HG02870 (cell line): ENCODE results near the gene MLN.

Experiments
- ATAC-seq: cut with Tn5 transposase; IDR thresholded peaks from one replicate; pipeline ENCODE4 v1.9.1; 2021; ENCODE audit warnings: mild to moderate bottlenecking, moderate library complexity; ENCODE audit not compliant: unreplicated experiment

The MLN gene

DNA sequence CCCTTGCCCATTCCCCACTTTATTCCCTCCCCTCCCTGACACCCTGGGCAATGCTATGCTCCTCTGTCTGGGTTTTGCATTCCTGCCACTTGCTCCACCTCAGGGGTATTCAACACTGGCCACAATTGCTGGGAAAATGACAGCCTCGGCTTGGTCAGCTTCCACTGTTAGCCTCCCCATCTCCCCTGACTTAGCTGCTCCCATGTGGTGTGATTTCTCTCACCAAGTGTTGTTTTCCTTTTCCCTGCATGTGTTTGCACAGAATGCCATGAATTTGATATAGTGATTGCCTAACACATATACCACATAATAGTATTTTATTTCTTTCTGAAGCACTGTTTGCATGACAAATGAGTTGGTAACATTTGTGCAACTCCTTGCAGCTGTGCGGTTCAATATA lies 13.4 kb downstream of the MLN start:
- no peak for ATAC-seq

DNA sequence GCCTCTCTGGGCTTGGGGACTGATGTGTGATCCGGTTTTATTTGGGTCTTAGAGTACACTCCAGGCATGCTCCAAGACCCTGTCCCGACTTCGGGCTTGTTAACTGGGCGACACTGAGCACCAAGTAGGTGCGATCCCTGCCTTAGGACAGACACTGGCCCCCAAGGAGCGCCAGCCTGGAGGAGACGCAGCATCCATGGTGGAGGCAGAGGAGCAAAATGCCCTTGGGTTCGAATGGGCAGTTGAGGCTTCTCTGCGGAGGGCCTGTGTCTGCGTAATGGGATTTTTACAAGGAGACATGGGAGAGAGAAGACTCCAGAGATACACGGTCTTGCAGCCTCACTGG lies 14.3 kb downstream of the MLN start:
- no peak for ATAC-seq

DNA sequence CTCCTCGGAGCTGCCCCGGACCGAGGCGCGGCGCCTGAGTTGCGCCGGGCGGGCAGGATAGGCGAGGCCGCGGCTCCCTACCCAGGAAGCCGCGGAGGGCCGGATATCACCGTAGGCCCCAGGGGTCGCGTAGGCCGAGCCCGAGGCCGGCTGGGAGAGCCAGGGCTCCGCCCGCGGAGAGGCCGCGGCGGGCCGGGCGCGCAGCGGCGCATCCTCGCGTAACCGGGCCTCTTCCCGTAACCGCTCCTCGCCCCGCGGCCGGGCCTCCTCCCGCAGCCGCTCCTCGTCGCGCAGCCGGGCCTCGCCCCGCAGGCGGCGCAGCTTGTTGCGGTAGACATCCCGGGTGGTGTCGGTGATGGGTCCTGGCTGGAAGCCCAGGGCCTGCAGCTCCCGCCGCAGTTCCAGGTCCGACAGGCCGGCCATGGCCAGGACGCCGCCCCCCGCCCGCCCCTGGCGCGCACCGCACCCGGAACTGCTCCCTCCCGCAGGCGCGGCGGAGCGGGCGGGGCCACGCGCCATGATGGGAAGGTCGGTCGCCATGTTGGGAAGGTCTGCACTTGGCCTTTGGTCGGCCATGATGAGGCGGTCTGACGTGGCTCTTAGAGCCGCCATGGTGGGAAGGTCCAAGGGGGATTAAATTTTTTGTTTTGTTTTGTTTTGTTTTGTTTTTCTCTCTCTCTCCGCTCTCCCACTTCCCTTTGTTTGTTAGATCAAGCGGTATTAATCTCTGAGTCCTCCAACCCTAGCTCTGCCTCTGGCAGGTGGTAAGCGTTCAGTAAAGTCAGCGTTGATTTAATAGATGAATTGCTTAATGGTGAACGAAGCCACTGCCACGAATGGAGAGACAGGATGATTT lies 14.9 kb downstream of the MLN start, which contains the start of gene LEMD2:
TSS of gene LEMD2 (minus strand) at position 437 of the 856 bp plus-strand sequence. CDS start at position 423, 14 bp downstream.
- peak; percentile 77 for ATAC-seq

DNA sequence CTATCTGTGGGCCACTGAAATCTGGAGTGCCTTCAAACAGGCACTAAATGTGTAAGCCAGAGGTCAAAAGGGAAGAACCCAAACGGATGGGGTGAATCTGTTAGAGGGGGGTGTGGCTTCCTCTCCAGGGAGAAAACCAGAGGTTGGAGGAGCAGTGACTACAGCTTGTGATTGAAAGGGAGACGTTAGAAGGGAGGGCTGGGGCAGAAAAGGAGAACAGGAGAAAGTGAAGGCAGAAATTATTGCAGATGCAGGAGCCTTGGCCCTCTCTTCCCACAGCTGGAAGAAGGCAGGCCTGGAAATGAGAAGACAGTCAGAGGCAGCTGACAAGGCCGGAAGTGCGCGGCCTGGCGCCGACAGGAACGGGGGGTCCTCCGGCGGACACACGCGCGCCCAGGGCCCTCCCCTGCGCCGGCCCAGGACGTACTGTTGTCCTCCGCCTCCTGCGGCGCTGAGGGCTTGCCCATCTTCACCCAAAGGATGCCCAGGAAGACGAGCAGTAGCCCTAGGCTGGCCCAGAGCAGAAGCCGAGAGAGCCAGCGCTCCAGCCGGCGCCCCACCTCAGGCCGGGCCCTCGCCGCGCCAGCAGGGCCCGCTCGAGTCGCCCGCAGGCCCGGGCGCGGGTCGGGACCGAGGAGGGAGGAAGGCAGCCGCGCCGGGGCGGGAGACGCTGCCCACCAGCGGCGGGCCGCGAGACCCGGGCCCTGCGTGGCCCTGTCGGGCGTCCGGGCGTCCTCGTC lies 15.7 kb downstream of the MLN start:
- peak; percentile 55 for ATAC-seq

DNA sequence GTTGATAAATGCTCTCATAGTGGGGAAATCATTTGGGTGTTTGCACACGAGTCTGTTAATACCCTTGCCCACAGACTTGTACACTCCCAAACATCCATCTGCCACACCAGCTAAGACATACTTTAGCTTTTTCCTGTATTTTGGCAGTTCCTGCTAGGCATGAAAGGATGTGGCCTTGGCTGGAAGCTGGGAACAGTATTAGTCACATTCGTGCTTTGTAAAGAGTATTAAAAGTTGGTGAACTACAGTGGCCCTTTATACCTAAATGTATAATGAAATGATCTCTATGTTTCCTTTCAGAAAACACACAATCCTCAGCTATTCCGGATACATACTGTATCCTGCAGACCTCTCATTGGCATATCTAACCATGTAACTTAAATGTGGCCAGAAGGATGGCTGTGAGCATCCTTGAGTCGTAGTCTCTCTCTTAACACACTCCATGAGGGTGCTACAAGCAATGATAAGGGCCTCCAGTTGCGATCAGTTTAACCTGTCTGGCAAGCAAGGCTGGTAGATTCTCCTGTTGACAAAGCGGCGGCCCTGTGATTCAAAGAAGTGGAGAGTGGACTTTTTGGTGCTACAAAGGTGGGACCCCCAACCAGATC lies 16.4 kb downstream of the MLN start:
- no peak for ATAC-seq

DNA sequence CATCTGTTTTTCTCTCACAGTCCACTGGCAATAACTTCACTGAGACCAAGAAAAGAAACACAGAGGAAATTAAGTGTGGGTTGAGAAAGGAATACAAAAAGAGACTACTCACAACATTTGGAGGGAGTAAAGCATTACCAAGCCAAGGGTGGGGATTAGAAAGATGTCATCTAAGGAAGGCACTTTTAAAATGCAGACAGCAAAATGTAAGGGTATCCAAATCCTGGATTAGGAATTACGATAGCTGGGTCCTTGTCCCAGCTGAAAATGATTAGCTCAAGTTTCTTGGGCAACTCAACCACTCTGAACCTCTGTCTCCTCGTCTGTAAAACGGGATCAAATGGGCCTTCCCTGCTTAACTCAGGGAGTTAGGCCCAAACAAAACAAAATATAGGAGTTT lies 17.1 kb downstream of the MLN start:
- ATAC-seq = no peak

DNA sequence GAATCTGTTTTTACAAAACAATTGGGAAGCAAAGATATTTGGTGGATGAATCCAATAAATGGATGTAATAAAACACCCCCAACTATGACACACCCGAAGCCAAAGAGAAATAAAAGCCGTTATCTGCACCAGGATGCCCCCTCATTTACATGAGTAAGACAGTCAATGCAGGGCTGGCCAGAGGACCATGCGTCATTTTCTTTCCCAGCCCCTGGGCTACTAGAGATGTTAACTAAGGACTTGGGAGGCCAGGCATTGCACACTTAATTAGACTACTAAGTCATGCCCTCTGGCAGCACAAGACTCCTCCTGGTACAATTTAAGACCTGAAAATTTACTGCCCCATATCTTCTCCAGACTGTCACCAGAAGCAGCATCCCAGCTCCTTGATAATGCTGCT lies 18.0 kb downstream of the MLN start:
- no peak for ATAC-seq

DNA sequence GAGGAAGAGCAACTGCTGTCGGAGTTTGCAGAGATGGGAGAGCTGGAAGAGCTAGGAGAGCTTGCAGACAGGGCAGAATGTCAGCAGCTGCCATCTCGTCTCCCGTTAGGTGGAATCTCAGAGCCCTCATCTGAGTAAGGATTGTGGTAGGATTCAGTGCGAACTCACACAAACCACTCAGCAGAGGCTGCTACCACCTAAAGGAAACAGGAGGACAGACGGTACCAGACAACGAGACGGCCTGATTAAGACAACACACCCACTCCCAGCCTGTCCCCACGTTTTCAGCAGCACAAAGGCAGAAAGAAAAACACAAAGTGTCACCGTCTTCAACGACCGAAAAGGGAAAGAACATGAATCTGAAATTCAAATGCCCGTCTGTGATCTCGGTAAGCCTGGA lies 19.0 kb downstream of the MLN start:
- ATAC-seq = no peak

DNA sequence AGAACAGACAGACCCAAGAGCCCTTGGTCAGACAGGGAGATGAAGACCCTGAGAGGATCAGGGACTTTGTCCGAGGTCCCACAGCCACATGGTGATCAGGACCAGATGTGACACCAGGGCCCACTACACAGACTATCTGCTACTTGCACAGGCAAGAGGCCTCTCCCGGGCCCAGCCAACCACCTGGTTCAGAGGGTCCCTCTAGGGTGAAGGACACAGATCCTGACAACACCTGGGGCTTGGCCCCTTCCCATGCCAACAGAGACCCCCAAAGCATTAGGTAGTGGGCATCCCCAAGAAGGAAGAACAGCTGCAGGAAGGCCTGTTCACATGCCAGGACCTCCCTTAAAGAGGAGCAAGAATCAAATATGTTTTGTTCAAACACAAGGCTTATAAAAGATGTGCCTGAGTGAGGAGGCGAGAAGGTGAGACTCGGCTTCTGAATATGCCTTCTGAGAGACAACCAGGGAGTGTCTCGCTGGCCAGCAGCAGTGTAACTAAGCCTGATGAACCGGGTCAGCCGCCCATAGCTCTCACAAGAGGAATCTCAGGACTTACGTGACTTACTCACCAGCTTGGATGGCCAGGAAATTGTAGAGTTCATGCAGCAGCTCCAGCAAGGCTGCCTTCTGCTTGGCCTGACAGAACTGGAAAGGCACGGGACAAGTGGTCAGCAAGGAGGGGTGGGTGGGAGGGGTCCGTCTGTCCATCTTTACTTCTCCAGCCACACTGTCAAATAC lies 19.9 kb downstream of the MLN start:
- no peak for ATAC-seq

DNA sequence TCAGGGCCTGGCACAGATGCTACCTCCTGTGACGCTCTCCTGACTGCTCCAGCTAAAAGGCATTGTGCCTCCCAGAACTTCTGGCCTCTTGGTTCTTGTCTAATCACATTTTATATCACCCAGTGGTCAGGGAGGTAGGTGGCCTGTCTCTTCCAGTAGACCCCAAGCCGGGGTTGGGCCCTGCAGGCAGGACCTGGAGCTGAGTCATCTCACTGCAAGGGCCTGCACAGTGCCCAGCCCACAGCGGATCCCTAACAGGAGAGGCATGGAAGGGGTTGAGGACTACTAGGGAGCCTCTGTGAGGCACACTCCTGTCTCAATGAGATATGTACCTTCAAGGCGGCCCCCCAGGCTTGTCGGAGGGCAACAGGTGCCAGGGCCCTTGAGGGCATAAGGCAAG lies 21.2 kb downstream of the MLN start:
- no peak for ATAC-seq

DNA sequence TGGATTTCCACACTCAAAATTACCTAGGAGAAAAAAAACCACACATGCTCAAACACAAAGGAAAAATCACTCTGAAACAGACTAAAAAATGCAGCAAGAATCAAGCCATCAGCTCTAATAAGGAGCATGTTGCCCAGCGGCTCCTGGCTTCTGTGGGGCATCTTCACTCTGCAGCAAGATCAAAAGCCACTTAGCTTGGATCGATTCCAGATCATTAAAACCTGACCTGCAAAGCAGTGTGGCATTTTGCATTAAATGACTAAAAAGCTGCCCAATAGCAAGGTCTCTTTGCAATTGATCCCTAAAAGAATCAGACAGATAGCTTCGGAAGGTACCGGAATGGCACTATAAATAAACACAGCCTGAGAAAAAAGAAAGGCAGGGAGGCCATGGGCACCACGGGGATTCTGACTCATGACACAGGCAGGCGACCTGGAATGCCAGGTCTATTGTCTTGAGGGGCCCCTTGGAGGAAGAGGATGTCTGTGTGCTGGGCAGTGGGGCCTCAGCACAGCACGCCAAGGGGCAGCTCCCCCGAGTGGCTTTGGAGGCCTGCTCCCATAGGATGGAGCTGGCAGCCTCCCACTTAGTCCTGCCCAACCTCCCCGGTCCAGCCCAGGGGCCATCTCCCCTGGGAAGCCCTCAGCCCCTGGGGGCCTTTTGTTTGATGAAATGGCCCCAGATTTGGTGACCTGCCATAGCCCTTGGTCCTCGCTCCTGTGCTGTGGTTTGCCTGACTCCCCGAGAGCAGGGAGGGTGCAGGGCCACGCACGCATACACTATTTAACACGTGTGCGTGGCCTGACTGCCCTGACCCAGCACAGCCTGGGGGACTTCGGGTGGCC lies 22.4 kb downstream of the MLN start:
- ATAC-seq = no peak

DNA sequence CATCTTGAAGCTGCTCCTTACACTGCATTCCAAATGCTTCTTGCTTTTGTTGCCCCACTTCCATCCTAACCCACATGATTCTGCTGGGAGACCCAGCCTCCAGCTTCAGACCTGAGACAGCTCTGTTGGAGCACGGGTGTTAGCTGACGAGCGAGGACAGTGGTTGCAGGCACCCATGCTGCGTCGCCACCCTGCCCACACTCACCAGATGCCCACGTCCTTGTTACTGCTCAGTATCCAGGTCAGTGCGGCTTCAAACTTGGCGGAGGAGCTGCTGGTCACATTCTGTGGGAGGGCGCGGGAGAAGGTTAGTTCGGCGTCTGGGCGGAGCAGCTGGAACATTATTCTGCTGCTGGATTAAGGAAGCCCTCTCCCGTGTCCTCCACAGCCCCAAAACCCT lies 23.9 kb downstream of the MLN start:
- ATAC-seq = no peak

DNA sequence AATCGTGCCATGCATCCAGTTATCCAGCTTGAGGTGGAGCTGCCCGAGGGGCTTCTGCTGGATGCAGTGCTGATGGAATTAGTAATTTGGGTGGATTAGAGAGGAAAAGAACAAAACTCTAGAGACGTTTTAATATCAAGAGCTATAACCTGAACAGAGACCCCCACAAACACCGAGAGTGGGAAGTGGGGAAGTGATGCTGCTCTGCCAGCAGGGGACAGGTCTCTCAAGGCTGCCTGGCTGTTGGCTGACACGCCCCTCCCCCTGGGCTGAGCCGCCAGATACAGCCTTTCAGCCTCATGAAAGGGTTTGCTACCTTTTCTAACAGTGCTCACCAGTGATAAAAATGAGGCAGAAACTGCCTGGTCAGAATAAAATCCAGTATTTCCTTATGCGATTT lies 24.5 kb downstream of the MLN start:
- ATAC-seq = no peak

DNA sequence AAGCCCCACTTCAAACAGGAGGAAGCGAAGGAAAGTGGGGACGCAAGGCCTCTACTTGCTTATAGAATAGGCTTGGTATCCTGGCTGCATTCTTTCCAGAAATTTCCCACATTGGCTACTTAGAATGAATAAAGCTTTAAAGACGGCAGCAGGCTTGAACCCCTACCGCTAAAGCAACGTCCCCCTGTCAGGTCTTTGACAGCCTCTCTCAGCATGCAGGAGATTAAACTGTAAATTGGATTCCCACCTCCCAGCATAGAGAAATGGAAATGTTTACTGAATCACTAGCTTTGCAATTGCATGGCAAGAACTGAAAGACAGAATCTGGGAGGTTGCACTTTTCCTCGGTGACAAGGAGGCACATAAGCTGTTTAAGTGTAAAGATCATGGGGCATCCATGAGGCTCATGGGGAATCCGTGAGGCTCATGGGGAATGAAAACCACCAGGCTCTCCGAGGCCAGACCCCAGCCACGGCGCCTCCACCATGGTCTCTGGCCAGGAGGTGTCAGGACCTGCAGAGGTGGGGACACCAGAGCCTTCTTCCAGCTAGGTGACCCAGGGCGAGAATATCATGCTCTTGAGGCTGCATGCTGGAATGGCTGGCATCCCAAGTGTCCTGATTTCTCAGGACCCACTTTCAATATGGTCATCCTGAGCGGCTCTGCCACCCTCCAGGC lies 25.2 kb downstream of the MLN start:
- ATAC-seq = no peak

DNA sequence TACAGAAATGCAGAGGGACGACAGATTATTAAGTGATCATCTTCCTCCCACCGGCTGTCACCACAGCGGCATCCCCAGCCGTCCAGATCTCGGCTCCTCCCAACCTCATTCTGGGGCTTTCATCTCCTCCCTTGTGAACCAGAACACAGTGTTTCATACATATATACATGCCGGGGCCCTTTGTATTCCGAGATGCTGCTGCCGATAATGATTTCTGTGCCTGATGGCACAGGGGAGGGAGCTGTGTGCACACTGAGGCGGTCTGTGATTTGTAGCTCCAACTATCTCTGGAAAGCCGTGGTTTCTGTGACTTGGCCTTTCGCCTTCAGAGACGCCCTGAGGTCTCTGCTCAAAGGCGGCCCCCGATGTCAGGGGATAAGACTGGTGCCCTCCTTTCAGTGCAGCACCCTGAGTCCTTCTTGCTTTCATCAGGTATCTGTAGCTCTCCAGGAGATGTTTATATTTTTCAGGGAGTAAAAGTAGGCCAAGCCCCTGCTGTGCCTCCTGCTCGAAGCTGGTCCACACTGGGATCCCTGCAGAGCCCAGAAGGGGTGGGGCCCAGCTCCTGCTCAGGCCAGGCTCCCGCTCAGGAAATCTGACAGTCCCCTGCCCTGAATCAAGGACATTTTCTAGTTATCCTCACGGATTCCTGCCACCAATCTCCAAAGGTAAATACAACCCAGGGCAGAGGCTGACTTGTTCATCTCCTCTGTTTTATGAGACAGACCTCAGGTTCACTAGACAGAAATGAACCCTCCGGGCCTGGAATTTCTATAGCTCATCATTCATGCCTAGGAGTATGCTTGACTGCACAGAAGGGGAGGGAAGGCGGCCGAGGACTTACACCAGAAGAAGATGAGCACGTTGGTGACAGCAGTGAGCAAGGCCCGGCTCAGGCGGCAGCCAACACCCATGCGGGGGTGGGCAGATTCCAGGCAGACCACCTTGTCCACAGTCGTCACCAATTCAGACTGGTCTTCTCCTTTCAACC lies 26.1 kb downstream of the MLN start:
- ATAC-seq = no peak

DNA sequence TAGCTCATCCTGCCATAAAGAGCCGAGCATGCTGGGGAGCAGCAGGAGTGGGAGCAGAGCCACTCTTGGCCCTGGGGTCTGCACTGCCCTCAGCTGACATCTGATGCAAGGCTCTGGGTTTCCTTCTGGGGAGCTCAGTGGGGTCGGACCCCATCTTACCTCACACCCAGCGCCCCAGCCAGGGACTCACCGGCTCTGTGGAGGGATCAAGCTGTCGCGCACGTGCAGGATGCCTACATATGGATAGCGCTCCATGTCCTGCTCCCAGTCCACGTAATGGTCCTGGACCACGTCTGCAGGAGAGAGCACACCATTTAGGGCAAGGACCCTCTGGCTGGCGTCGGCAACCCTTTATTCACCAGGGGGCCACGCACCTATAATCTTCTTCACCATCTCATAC lies 27.0 kb downstream of the MLN start:
- no peak for ATAC-seq

DNA sequence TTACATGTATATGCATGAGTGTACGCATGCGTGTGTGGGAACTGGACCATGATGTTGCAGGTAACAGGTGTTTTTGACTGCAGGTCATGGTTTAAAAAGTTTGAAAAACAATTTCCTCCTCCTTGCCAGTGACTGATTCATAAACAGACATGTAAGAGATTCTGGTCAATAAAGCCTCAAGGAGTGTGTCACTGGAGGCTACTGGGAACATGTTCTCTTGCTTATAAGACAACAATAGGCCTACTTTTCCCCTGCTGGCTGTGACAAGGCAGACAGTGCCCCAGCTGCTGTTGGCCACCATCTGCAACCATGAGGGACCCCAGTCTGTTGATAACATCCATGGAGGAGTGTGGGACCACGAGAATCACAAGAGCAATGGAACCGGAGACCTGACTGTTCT lies 27.6 kb downstream of the MLN start:
- ATAC-seq = no peak

DNA sequence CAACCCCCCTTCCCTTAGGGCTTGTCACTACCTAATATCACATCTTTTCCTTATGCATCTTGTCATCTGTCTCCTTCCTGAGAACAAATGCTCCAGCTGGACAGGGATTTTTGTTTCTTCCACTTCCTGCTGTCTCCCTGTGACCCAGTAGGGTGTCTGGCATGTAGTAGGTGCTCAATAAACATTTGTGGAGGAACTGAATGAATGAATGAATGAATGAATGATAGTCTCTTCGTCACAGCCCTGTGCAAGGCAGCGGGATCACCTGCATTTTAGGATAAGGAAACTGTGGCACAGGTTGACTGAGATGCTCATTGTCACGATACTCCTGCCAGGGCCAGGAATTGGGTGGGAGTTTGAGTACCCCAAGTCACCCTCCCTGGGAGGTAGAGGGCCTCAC lies 29.0 kb downstream of the MLN start:
- no peak for ATAC-seq
